CD4-positive, alpha-beta T cell treated with Interferon gamma for 1 hour (primary cell): ENCODE measurements around the gene SBF2.
A peak's percentile ranks its signal among the peaks of the same experiment; 100 is the strongest.

Experiments used
- DNase-seq: peaks from one replicate; pipeline ENCODE4 v3.0.0-alpha.2; 2020

Gene SBF2

DNA sequence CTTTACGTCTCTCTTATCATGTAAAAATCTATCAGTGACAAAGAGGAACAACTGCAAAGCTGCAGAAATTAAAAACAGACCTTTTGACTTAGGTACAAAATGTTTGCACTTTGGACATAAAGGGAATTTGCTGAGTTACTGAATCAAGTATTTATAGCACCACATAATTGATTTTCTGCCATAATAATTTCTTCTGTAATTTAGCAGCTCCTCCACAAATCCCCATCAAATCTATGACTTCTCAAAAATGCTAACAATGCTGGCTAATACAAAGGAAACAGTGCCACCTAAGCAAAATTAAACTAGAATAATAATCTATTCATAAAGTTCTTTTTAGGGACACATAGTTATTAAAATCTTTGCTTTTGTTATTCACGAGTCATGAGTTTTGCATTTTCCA lies 415.1 kb downstream of the SBF2 start:
- no peak for DNase-seq

GRCh38 chr11:9876331-9876730 lies 417.7 kb downstream of the SBF2 start:
- no peak for DNase-seq

DNA sequence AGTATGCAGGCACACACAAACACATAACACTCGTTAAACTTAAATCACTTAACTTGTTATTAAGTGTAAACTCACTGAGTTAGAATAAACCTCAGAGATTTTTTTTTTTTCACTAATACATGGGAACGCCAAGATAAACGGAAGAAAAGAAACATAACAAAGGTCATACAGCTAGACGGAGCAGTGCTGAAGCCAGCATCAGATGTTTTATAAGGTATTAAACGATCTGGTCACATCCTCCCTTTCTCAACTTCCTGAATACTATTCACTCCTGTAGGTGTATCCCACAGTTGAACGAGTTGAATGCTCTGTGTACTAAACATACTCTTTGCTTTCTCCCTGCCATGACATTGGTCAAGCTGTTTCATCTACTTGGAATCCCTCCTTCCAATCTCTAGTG lies 418.2 kb downstream of the SBF2 start:
- no peak for DNase-seq

- no peak for DNase-seq
Measured at GRCh38 chr11:9875399-9875798, 418.6 kb downstream of the SBF2 start.

DNA sequence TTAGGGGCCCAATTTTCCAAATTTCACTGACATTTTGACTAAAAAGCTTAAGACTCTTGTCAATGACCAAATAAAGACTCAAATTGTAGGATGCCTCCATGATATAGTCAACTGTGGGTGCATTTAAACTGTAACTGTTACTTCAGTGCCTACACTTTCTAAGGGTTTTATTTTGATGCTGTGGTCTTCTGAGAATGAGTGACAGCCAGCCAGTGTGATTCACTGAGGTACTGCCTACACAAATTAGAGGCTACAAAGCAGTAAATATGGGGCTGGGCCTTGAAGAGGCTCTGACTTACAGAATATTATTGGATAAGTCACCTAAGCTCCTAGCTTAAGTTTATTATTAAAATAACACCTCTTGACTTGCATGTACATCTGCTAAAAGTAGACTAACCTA lies 419.6 kb downstream of the SBF2 start:
- DNase-seq: no peak

DNA sequence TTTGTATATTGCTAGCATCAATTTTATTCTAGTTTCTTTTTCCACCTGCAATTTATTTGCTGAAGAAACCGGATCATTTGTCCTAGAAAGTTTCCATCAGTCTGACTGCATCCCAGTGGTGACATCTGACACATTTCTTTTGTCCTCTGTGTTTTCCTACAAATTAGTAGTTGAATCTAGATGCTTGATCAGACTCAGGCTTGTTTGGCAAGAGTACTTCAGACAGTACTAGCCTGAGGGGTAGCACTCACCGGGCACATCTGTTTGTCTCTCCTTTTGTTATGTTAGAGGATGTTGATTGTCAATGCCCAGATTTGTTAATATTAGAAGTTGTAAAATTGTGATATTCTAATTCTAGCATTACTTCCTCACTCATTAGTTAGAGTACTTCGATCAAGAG lies 425.4 kb downstream of the SBF2 start:
- DNase-seq: no peak

GRCh38 chr11:9862981-9863380 lies 431.0 kb downstream of the SBF2 start:
- DNase-seq: no peak

GRCh38 chr11:9861860-9862725 lies 431.9 kb downstream of the SBF2 start:
- DNase-seq: peak; percentile 20

DNA sequence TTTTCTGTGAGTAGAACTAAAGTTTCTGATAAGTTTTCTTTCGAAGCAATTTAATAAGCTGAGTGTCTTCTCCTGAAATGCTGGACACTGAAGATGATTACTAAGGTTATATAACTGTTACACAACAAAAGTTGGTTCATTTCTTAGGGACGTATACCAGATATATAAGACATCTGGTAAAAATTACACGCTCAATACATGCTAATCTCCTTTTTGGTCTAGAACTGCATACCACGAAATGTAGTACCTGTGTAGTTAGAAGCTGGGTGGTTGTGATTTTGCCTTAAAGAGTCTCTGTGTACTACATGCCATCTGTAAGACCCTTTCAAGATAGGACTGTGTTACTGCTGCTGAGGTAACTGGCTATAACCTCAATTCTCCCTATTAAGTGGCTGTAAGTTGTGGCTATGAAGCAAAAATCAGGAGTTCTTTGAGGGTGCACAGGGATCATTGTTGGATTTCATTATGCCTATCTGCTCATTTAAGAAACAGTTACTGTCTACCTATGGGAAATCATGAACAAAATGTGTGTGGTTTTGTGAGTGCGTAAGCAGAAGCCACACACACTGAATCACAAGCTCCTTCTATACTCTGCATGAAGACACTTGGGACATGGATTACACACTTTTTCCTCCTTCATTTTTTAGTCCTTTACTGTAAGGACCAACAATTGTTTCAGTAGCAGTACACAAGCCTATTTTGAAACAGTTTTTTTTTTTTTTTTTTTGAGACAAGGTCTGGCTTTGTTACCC lies 434.3 kb downstream of the SBF2 start:
- DNase-seq: no peak

GRCh38 chr11:9858822-9859221 lies 435.2 kb downstream of the SBF2 start:
- no peak for DNase-seq

- no peak for DNase-seq
Measured at GRCh38 chr11:9858218-9858617, 435.8 kb downstream of the SBF2 start.

GRCh38 chr11:9855579-9856287 lies 438.3 kb downstream of the SBF2 start:
- no peak for DNase-seq

DNA sequence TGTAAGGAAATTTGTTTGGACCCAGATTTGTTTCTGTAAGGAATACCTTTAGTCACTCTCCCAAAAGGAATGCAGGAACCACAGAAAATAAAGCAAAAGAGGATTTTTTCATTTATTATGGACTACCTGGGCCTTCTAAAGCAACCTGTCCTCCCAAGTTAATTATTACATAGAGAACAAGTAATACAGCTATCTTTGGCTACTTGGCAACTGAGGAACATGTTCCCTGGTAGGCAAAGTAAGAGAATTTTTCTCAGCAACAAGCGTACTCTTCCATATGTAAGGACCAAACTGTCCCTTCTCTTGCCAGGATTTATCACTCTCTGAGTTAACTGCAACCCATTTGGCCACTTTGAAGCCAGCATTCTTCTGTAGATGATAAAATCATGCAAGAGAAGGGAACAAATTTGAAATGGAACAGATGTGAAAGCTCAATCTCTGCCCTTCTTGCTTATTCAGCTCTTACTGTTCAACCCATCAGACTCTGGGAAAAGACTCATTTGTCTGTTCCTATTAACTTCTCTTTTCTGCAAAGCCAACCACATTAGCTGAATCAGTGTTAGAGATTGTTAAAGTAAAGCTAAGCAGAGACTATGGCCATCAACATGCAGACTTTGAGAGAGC lies 440.0 kb downstream of the SBF2 start:
- DNase-seq: no peak

DNA sequence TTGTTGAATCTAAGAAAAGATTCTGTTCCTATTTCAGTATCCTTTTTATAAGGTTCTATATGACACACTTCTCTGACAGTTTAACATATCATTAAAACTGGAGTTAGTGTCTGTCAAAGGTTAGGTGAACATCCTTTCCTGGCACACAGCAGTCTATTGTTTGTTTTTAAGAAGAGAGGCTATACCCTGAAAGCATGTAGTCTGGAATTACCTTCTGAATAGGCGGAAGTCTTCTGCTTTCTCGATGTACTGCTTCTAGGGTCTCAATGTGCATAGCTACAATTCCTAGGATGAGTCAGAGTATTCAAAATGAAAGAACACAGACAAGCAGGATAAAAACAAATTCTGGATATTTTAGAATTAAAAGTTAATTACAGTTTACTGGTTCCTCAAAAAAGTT lies 441.6 kb downstream of the SBF2 start:
- DNase-seq: no peak

DNA sequence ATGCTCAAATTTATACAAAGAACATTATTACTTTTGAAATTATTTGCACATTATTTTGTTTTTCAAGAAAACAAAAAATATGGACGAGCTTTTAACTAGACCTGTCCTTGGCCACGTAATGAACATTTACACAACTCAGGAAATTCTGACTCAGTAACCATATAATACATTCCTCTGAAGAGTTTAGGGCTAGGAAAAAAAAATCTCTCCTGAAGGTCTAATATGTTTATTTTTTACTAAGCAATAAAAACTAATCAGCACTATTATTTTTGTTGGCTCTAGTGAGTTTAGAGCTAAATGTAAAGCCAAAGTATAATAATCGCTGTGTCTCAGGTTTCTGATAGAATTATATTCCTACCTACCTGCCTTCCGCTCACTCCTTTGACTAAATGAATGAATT lies 442.7 kb downstream of the SBF2 start:
- DNase-seq: no peak

DNA sequence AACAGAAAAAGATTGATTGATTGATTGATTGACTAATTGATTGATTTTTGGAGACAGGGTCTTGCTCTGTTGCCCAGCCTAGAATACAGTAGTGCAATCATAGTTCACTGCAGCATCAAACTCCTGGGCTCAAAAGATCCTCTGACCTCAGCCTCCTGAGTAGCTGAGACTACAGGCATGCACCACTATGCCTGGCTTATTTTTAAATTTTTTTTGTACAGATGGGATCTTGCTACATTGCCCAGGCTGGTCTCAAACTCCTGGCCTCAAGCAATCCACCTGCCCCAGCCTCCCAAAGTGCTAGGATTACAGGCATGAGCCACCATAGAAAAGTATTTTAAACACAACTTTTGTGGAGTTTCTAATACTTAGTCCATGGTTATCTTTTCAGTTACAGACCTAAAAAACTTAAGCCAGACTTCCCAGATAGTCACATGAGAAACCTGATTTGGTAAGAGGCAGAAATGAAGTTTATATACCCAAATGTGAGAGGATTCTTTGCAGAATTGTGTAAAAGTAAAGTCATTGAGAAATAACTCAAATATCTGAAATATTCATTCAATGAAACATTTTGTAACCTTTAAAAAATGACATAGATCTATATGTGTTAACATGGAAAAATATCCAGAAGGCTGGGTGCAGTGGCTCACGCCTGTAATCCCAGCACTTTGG lies 443.7 kb downstream of the SBF2 start:
- DNase-seq: no peak

GRCh38 chr11:9849389-9849788 lies 444.6 kb downstream of the SBF2 start:
- no peak for DNase-seq

DNA sequence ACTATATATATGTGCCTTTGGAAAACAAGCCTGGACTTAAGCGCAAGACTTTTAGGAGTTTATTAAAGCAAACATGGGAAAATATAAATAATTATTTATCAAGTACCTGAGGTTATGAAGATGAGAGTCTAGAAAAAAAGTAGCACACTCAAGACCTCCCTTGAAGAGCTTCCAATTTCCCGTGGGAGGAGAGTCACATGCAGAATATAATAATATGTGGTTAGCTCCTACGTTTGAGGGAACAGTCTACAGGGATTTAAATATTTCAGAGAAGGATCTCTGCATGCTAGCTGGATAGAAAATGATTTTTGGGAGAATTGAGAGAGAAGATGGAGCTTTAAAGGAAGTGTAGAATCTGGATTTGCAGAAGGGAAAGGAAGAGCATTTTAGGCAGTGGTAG lies 446.4 kb downstream of the SBF2 start:
- no peak for DNase-seq

- no peak for DNase-seq
Measured at GRCh38 chr11:9842923-9843322, 451.1 kb downstream of the SBF2 start.

- DNase-seq: no peak
Measured at GRCh38 chr11:9840460-9841004, 453.5 kb downstream of the SBF2 start.

- DNase-seq: no peak
Measured at GRCh38 chr11:9839550-9839949, 454.5 kb downstream of the SBF2 start.

GRCh38 chr11:9838961-9839360 lies 455.1 kb downstream of the SBF2 start:
- DNase-seq: no peak
